Stimulated activated CD4-positive, alpha-beta T cell treated with anti-CD3 and anti-CD28 coated beads, Interleukin-1b, Interleukin-23, amount 100 ng/mL, for 48 hours (primary cell): ENCODE measurements around the gene PLXNB1.

Experiments
- DNase-seq: peaks from one replicate; pipeline ENCODE4 v3.0.0-alpha.2; 2020

PLXNB1 gene

GRCh38 chr3:48356419-48356818 is 73.5 kb downstream of the PLXNB1 start:
- no peak for DNase-seq

- no peak for DNase-seq
Measured at GRCh38 chr3:48353987-48354386, 75.9 kb downstream of the PLXNB1 start.
